ENCODE data around the gene GET4.

Gene GET4

DNA sequence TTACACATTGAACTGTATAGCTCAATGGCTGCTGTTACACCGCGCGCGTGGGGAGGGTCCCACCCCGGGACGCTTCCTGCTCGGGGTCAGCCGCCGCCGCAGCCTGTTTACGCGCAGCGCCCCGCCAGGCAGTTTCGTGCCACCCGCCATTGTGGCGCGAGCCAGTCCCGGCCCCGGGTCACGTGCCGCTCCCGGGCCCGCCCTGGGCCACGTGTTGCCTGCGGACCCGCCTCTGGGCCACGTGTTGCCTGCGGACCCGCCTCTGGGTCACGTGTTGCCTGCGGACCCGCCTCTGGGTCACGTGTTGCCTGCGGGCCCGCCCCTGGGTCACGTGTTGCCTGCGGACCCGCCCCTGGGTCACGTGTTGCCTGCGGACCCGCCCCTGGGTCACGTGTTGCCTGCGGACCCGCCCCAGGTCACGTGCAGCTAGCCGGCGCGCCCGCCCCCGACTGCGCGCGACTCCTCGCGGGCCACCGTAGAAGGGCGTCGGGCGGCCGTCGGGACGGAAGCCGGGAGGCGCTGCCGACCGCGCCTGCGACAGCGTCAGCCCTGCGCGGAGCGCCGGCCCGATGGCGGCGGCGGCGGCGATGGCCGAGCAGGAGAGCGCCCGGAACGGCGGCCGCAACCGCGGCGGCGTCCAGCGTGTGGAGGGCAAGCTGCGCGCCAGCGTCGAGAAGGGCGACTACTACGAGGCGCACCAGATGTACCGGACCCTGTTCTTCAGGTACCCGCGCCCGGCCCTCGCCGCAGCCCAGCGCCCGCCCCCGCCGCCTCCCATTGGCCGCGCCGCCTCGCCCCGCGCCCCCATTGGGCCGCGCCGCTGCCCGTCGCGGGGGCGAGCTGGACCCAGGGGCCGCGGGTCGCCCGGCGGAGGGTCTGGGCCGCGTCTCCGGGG lies at the start of gene GET4:
Gene GET4, plus strand, starts transcription at position 478 of the 895 bp plus-strand sequence. Its CDS starts 92 bp downstream, at position 570.
- peak within 1 kb of the TSS; percentile 80 for H3K27ac ChIP-seq
- TF ChIP-seq CTCF (IDR thresholded peaks at IDR 0.05) = 0 out of 2 replicates have a peak, but pooled peaks have one; percentile 30
- TF ChIP-seq ZFX (IDR thresholded peaks at IDR 0.05; ENCODE audit: borderline replicate concordance) = no peak

DNA sequence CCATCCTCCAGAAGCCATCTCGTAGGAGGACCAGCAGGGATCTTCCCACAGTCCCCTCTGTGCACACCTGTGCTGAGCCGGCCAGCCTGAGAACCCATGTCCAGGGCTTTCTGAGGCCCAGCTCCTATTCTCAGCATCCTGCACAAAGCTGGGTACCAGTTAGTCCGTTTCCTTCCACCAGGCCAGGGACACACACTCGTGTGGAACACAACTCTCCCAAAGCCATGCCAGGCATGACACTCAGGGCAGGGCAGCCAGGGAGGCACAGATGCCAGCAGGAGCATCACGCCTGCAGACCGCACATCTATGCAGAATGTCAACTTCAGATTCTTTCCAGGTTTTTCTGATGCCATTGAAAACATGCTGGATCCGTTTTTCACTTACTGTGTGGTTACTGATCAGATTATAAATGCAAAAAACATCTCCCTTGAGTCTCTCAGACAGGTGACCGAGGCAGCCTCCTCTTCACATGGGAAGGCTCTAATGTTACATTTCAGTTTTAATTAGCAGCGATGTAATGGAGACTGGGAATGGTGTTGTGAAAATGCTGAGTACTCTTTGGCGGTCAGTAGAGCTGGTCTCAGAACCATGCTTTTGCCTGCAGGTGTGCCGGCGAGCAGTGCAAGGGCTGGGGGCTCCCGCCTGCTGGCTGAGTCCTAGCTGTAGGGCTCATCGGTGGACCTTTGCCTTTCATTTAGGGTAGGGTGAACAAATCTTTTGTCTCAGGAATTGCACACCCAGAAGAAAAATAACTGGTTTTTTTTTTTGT lies 47.4 kb upstream of the GET4 start:
- no peak for TF ChIP-seq CTCF (IDR thresholded peaks at IDR 0.05)
- no peak for TF ChIP-seq ZFX (IDR thresholded peaks at IDR 0.05; ENCODE audit: borderline replicate concordance)

GRCh38 chr7:830069-830468 lies 46.3 kb upstream of the GET4 start:
- no peak overlapping the region for H3K27ac ChIP-seq
- TF ChIP-seq CTCF (IDR thresholded peaks at IDR 0.05) (no peak), ZFX (IDR thresholded peaks at IDR 0.05; ENCODE audit: borderline replicate concordance) (no peak)

More for the DNA sequence above, 47.4 kb upstream of the GET4 start:
- H3K27ac ChIP-seq = no peak overlapping the region

DNA sequence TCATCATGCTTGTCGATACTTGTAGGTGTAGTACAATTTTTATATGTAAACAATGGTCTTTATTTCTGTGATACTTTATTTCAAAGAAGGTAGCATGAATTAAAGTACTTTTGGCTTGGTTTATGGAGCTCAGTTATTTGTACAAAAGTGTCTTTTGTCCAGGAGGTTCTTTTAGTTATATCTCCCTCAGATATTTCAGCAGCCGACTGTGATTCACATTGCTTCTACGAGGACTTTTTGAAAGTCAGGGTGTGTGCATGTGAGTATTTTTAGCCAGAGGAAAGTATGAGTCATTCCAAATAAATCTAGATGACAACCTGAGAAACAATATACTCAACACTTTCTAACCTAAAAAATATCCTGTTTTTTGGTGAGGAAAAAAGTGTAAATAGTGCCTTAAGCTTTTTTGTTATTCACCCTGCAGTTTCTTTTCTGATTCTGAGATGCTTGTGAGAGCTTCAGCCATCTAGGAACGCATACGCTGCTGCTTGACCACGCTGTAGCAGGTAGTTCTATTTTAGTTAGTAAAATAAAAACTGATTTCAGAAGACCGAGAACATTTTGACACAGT lies 44.7 kb upstream of the GET4 start:
- TF ChIP-seq CTCF (IDR thresholded peaks at IDR 0.05) = no peak
- no peak for TF ChIP-seq ZFX (IDR thresholded peaks at IDR 0.05; ENCODE audit: borderline replicate concordance)
- peak overlapping the region; percentile 57 for H3K27ac ChIP-seq

- TF ChIP-seq ZFX (IDR thresholded peaks at IDR 0.05; ENCODE audit: borderline replicate concordance) (no peak), CTCF (IDR thresholded peaks at IDR 0.05) (no peak)
- H3K27ac ChIP-seq = peak within 1 kb of the TSS; percentile 57
Observed at GRCh38 chr7:832167-832967, 44.0 kb upstream of the GET4 start, which contains the start of gene SUN1. TSS of gene SUN1 (plus strand) at chr7:832476. CDS start at chr7:832525, 49 bp downstream.

GRCh38 chr7:832968-833424 lies 43.4 kb upstream of the GET4 start:
- TF ChIP-seq ZFX (IDR thresholded peaks at IDR 0.05; ENCODE audit: borderline replicate concordance) = no peak
- TF ChIP-seq CTCF (IDR thresholded peaks at IDR 0.05) = no peak
- H3K27ac ChIP-seq = no peak overlapping the region

Data from 22Rv1 (cell line).